ENCODE results near the gene ZFYVE26. TPM values are rescaled to one million over a fixed set of nuclear protein-coding genes. Genes with fewer than 3 reads are reported as not detected.
"Not testable (repeated sequence)": the region's sequence is repeated elsewhere in the genome, so short reads cannot be mapped to it uniquely, and the experiment has no call there.

ZFYVE26 gene
- total RNA-seq, 1 experiment from 2014 or later: 20.5 TPM

- intact Hi-C loops (cut with micrococcal nuclease; ENCODE audit: unreplicated experiment): no loop called here
- Histone ChIP-seq H3K4me1 (ENCODE audit: insufficient read depth, low read length, poor library complexity, severe bottlenecking) (peaks cover 11% of the 10 kb centered on the region), H3K4me3 (ENCODE audit: low read depth, low read length, poor library complexity, severe bottlenecking) (peak overlapping the region; percentile 68), H3K36me3 (ENCODE audit: insufficient read depth, low read length, poor library complexity, severe bottlenecking) (no peaks in the 10 kb centered on the region), H3K27me3 (replicated peaks; ENCODE audit: insufficient read depth, low read depth, low read length, poor library complexity) (no peaks in the 10 kb centered on the region), H3K9me3 (ENCODE audit: low read depth, low read length, poor library complexity, severe bottlenecking) (no peaks in the 10 kb centered on the region), H3K27ac (ENCODE audit: low read depth, low read length, poor library complexity, severe bottlenecking) (peak overlapping the region; percentile 74)
- ChIA-PET CTCF (no interaction called here), POLR2A (ENCODE audit: low non-redundant PET) (no interaction called here)
- DNase-seq (ENCODE audit: low spot score): no peak
- TF ChIP-seq EZH2 (IDR thresholded peaks at IDR 0.05; ENCODE audit: borderline replicate concordance, low read depth, low read length, poor library complexity, severe bottlenecking) (no peak), CTCF (conservative IDR thresholded peaks at IDR 0.05; ENCODE audit: low read depth, low read length) (no peak)
- BruUV-seq (replicated peaks): no TSS peak
Measured at GRCh38 chr14:67820428-67820971, 4.1 kb upstream of the ZFYVE26 start.

- no peaks in the 10 kb centered on the region for H3K9me3 ChIP-seq (ENCODE audit: low read depth, low read length, poor library complexity, severe bottlenecking)
- no peak for TF ChIP-seq CTCF (conservative IDR thresholded peaks at IDR 0.05; ENCODE audit: low read depth, low read length)
- no peak for TF ChIP-seq EZH2 (IDR thresholded peaks at IDR 0.05; ENCODE audit: borderline replicate concordance, low read depth, low read length, poor library complexity, severe bottlenecking)
- DNase-seq (ENCODE audit: low spot score): peak; percentile 92
- BruUV-seq (replicated peaks): TSS peak; percentile 70
- intact Hi-C loops (cut with micrococcal nuclease; ENCODE audit: unreplicated experiment): no loop called here
- peaks cover 16% of the 10 kb centered on the region for H3K4me1 ChIP-seq (ENCODE audit: insufficient read depth, low read length, poor library complexity, severe bottlenecking)
- H3K4me3 ChIP-seq (ENCODE audit: low read depth, low read length, poor library complexity, severe bottlenecking): peak within 1 kb of the TSS; percentile 68
- no peaks in the 10 kb centered on the region for H3K27me3 ChIP-seq (replicated peaks; ENCODE audit: insufficient read depth, low read depth, low read length, poor library complexity)
- peak within 1 kb of the TSS; percentile 74 for H3K27ac ChIP-seq (ENCODE audit: low read depth, low read length, poor library complexity, severe bottlenecking)
- ChIA-PET POLR2A (ENCODE audit: low non-redundant PET) (no interaction called here), CTCF (no interaction called here)
- no peaks in the 10 kb centered on the region for H3K36me3 ChIP-seq (ENCODE audit: insufficient read depth, low read length, poor library complexity, severe bottlenecking)
Measured at GRCh38 chr14:67819563-67820421, 3.4 kb upstream of the ZFYVE26 start, which contains the start of gene RAD51B. Gene RAD51B, plus strand, starts transcription at chr14:67819779.

- intact Hi-C loops (cut with micrococcal nuclease; ENCODE audit: unreplicated experiment); BruUV-seq (replicated peaks); DNase-seq (ENCODE audit: low spot score); POLR2A ChIA-PET (ENCODE audit: low non-redundant PET); CTCF ChIA-PET; H3K4me3 ChIP-seq (ENCODE audit: low read depth, low read length, poor library complexity, severe bottlenecking); H3K27ac ChIP-seq (ENCODE audit: low read depth, low read length, poor library complexity, severe bottlenecking); H3K36me3 ChIP-seq (ENCODE audit: insufficient read depth, low read length, poor library complexity, severe bottlenecking); H3K27me3 ChIP-seq (replicated peaks; ENCODE audit: insufficient read depth, low read depth, low read length, poor library complexity); H3K9me3 ChIP-seq (ENCODE audit: low read depth, low read length, poor library complexity, severe bottlenecking): not testable (repeated sequence)
- peaks cover 16% of the 10 kb centered on the region for H3K4me1 ChIP-seq (ENCODE audit: insufficient read depth, low read length, poor library complexity, severe bottlenecking)
Measured at GRCh38 chr14:67818476-67818875, 2.1 kb upstream of the ZFYVE26 start.

Data from A673 (cell line).